H9 (cell line): Measurements from ENCODE around the gene PWWP2B. TPM values are rescaled to one million over a fixed set of nuclear protein-coding genes. Genes with fewer than 3 reads are reported as not detected.

Experiments
- DNase-seq: peaks from one replicate; pipeline ENCODE4 v3.0.0-alpha.2; 2017
- H2AFZ ChIP-seq: one replicate; pipeline ENCODE4 v1.6.1; 2013; ENCODE audit warnings: mild to moderate bottlenecking, low read length, control low read depth, moderate library complexity
- H2AK5ac ChIP-seq: 2 replicates; pipeline ENCODE4 v1.6.1; 2013; ENCODE audit warnings: low read length, control low read depth, mixed read lengths; ENCODE audit not compliant: insufficient read length
- H2BK120ac ChIP-seq: one replicate; pipeline ENCODE4 v1.6.1; 2013; ENCODE audit warnings: low read depth, mild to moderate bottlenecking, low read length, control low read depth, inconsistent platforms; ENCODE audit not compliant: poor library complexity, severe bottlenecking
- H2BK12ac ChIP-seq: 2 replicates; pipeline ENCODE4 v1.6.1; 2013; ENCODE audit warnings: low read length, control low read depth, mixed read lengths, low read depth; ENCODE audit not compliant: insufficient read length
- H2BK15ac ChIP-seq: 2 replicates; pipeline ENCODE4 v1.6.1; 2013; ENCODE audit warnings: low read depth, low read length, control low read depth
- H2BK20ac ChIP-seq: one replicate; pipeline ENCODE4 v1.6.1; 2013; ENCODE audit warnings: low read depth, mild to moderate bottlenecking, low read length, control low read depth, inconsistent platforms; ENCODE audit not compliant: poor library complexity, severe bottlenecking
- H2BK5ac ChIP-seq: 2 replicates; pipeline ENCODE4 v1.6.1; 2013; ENCODE audit warnings: low read length, control low read depth, mixed read lengths; ENCODE audit not compliant: insufficient read length
- H3K14ac ChIP-seq: 2 replicates; pipeline ENCODE4 v1.6.1; 2013; ENCODE audit warnings: low read length, control low read depth; ENCODE audit not compliant: insufficient read depth
- H3K18ac ChIP-seq: 2 replicates; pipeline ENCODE4 v1.6.1; 2013; ENCODE audit warnings: low read depth, mild to moderate bottlenecking, mixed read lengths, low read length, control low read depth; ENCODE audit not compliant: insufficient read length
- H3K23ac ChIP-seq: 2 replicates; pipeline ENCODE4 v1.6.1; 2013; ENCODE audit warnings: low read length, control low read depth, mixed read lengths, low read depth; ENCODE audit not compliant: insufficient read length
- H3K23me2 ChIP-seq: 2 replicates; pipeline ENCODE4 v1.6.1; 2013; ENCODE audit warnings: low read depth, mild to moderate bottlenecking, mixed read lengths, low read length, control low read depth; ENCODE audit not compliant: insufficient read length, poor library complexity, severe bottlenecking
- H3K27ac ChIP-seq: 2 replicates; pipeline ENCODE4 v1.5.1; 2013; ENCODE audit warnings: low read length, control low read depth, mixed read lengths, low read depth; ENCODE audit not compliant: insufficient read length
- H3K27me3 ChIP-seq: 2 replicates; pipeline ENCODE4 v1.6.1; 2013; ENCODE audit warnings: low read length, control low read depth, inconsistent platforms; ENCODE audit not compliant: insufficient read depth
- H3K4ac ChIP-seq: 2 replicates; pipeline ENCODE4 v1.6.1; 2013; ENCODE audit warnings: low read depth, mild to moderate bottlenecking, control low read depth, inconsistent platforms, low read length, moderate library complexity
- H3K4me1 ChIP-seq: 2 replicates; pipeline ENCODE4 v1.6.1; 2013; ENCODE audit warnings: low read length, control low read depth, inconsistent platforms; ENCODE audit not compliant: insufficient read depth
- H3K4me2 ChIP-seq: 2 replicates; pipeline ENCODE4 v1.6.1; 2013; ENCODE audit warnings: low read length, control low read depth, mixed read lengths; ENCODE audit not compliant: insufficient read length, insufficient read depth
- H3K56ac ChIP-seq: 2 replicates; pipeline ENCODE4 v1.6.1; 2013; ENCODE audit warnings: low read depth, mild to moderate bottlenecking, mixed read lengths, low read length, control low read depth; ENCODE audit not compliant: insufficient read length
- H3K79me1 ChIP-seq: 2 replicates; pipeline ENCODE4 v1.6.1; 2013; ENCODE audit warnings: low read depth, mild to moderate bottlenecking, moderate library complexity, low read length, control low read depth, inconsistent platforms; ENCODE audit not compliant: insufficient read depth, poor library complexity, severe bottlenecking
- H3K79me2 ChIP-seq: 2 replicates; pipeline ENCODE4 v1.6.1; 2013; ENCODE audit warnings: low read length, control low read depth, inconsistent platforms; ENCODE audit not compliant: insufficient read depth
- H3K9ac ChIP-seq: 2 replicates; pipeline ENCODE4 v1.6.1; 2013; ENCODE audit warnings: low read length, control low read depth, mixed read lengths; ENCODE audit not compliant: insufficient read length; ENCODE audit errors: extremely low read depth
- H3K9me3 ChIP-seq: one replicate; pipeline ENCODE4 v1.6.1; 2013; ENCODE audit warnings: low read depth, low read length, inconsistent platforms; ENCODE audit not compliant: control insufficient read depth
- H3T11ph ChIP-seq: one replicate; pipeline ENCODE4 v1.6.1; 2013; ENCODE audit warnings: mild to moderate bottlenecking, low read length, control low read depth, inconsistent platforms
- H4K20me1 ChIP-seq: one replicate; pipeline ENCODE4 v1.6.1; 2013; ENCODE audit not compliant: control insufficient read depth, insufficient read length, insufficient read depth
- H4K5ac ChIP-seq: 2 replicates; pipeline ENCODE4 v1.6.1; 2013; ENCODE audit warnings: low read depth, mild to moderate bottlenecking, mixed read lengths, low read length, control low read depth; ENCODE audit not compliant: insufficient read length
- H4K8ac ChIP-seq: replicated peaks from 2 replicates; pipeline ENCODE4 v1.6.1; 2013; ENCODE audit warnings: low read length, control low read depth, mixed read lengths, low read depth; ENCODE audit not compliant: insufficient read length
- H4K91ac ChIP-seq: 2 replicates; pipeline ENCODE4 v1.6.1; 2013; ENCODE audit warnings: low read depth, mild to moderate bottlenecking, moderate library complexity, mixed read lengths, low read length, control low read depth; ENCODE audit not compliant: insufficient read length
- H3K27ac Mint-ChIP-seq, 3 experiments: 2 replicates in 2 of 3; 3 replicates in 1 of 3; pipeline ENCODE4 v1.8.0; 2020 to 2021; ENCODE audit warnings: mixed read lengths in 3 of 3, mild to moderate bottlenecking in 1 of 3, moderate library complexity in 1 of 3
- H3K27me3 Mint-ChIP-seq: 2 replicates; pipeline ENCODE4 v1.8.0; 2021; ENCODE audit warnings: low read depth, mild to moderate bottlenecking, moderate library complexity, mixed read lengths
- H3K36me3 Mint-ChIP-seq, 3 experiments: 2 replicates in 2 of 3; 3 replicates in 1 of 3; pipeline ENCODE4 v1.8.0; 2020 to 2021; ENCODE audit warnings: low read depth in 3 of 3, mixed read lengths in 3 of 3; ENCODE audit not compliant: insufficient read depth in 1 of 3
- H3K4me1 Mint-ChIP-seq, 2 experiments: 2 replicates each; pipeline ENCODE4 v1.8.0; 2020; ENCODE audit warnings: mixed read lengths in 2 of 2
- H3K4me3 Mint-ChIP-seq, 2 experiments: 2 replicates in 1 of 2; 3 replicates in 1 of 2; pipeline ENCODE4 v1.8.0; 2020 to 2021; ENCODE audit warnings: mild to moderate bottlenecking in 2 of 2, mixed read lengths in 2 of 2, moderate library complexity in 1 of 2
- H3K9me3 Mint-ChIP-seq, 2 experiments: 2 replicates in 1 of 2; 3 replicates in 1 of 2; pipeline ENCODE4 v1.8.0; 2020; ENCODE audit warnings: mild to moderate bottlenecking in 2 of 2, mixed read lengths in 2 of 2, moderate library complexity in 1 of 2
- WGBS: extraction: QIAGEN DNeasy Blood & Tissue Kit; methylation state at CpG from one replicate; pipeline ENCODE4 v1.1.7; 2013; ENCODE audit warnings: missing lambda C conversion rate, low lambda C conversion rate, mixed read lengths; ENCODE audit not compliant: insufficient read length; ENCODE audit errors: extremely low coverage; 5-methylcytosine and 5-hydroxymethylcytosine counted together
- total RNA-seq: library from RNA; stranded (reverse); gene quantifications from 2 replicates; pipeline ENCODE4 v1.2.1, GENCODE V29; 2021
- TF ChIP-seq, protein P1 (sequence below): fragments of 200-600 bp; sonication (generic); conservative IDR thresholded peaks from 3 replicates; pipeline ENCODE4 v1.8.0; 2021; ENCODE audit warnings: antibody characterized with exemption, mild to moderate bottlenecking

Gene PWWP2B
- total RNA-seq, 1 experiment from 2014 or later, result 10.0 TPM

DNA sequence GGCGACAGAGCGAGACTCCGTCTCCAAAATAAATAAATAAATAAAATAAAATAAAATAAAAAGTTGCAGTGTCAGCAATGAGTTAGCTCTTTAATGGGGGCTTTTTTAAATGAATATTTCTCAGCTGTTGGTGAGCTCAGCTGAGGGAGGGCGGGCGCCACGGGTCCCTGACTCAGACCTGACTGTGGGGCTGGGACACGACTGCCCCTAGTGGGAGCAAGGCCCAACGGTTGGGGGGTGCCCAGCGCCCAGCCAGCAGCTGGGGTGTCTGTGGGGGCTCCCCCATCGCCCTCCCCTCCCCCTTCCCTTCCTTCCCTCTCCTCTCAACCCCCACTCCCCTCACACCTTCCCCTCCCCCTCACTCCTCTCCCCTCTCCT, 46.6 kb downstream of the PWWP2B start:
- H2BK120ac ChIP-seq, result no peak overlapping the region
- H4K8ac ChIP-seq, result no peak overlapping the region
- no peak overlapping the region for H3K4ac ChIP-seq
- H4K5ac ChIP-seq, result no peak overlapping the region
- Mint-ChIP-seq H3K4me3 (no peak overlapping the region), H3K27ac (no peak overlapping the region), H3K4me1 (peaks cover 18 to 28% of the 10 kb centered on the region in 2 experiments), H3K27me3 (no peaks in the 10 kb centered on the region; the same call in none of the 2 replicates), H3K36me3 (no peaks in the 10 kb centered on the region; a peak in 1 of 7 replicates), H3K9me3 (peaks cover 0 to 4% of the 10 kb centered on the region in 2 experiments; a peak in 2 of 5 replicates)
- no peaks in the 10 kb centered on the region for H3K79me2 ChIP-seq
- peaks cover 5% of the 10 kb centered on the region for H4K20me1 ChIP-seq
- no peak overlapping the region for H3K56ac ChIP-seq
- DNase-seq, result no peak
- no peaks in the 10 kb centered on the region for H3K9me3 ChIP-seq
- no peak overlapping the region for H3K27ac ChIP-seq
- no peak overlapping the region for H2AK5ac ChIP-seq
- TF ChIP-seq, protein P1, sequence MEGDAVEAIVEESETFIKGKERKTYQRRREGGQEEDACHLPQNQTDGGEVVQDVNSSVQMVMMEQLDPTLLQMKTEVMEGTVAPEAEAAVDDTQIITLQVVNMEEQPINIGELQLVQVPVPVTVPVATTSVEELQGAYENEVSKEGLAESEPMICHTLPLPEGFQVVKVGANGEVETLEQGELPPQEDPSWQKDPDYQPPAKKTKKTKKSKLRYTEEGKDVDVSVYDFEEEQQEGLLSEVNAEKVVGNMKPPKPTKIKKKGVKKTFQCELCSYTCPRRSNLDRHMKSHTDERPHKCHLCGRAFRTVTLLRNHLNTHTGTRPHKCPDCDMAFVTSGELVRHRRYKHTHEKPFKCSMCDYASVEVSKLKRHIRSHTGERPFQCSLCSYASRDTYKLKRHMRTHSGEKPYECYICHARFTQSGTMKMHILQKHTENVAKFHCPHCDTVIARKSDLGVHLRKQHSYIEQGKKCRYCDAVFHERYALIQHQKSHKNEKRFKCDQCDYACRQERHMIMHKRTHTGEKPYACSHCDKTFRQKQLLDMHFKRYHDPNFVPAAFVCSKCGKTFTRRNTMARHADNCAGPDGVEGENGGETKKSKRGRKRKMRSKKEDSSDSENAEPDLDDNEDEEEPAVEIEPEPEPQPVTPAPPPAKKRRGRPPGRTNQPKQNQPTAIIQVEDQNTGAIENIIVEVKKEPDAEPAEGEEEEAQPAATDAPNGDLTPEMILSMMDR, result no peak
- H2BK20ac ChIP-seq, result no peak overlapping the region
- H3K14ac ChIP-seq, result no peak overlapping the region
- peaks cover 4% of the 10 kb centered on the region; the same call in 1 of the 2 replicates for H3K4me1 ChIP-seq
- no peak overlapping the region for H2BK12ac ChIP-seq
- no peak overlapping the region for H4K91ac ChIP-seq
- no peak overlapping the region for H3K23ac ChIP-seq
- no peak overlapping the region for H3K18ac ChIP-seq
- no peak overlapping the region for H3K4me2 ChIP-seq
- H3K79me1 ChIP-seq, result no peaks in the 10 kb centered on the region
- H2BK15ac ChIP-seq, result no peak overlapping the region
- H3K27me3 ChIP-seq, result no peaks in the 10 kb centered on the region
- no peaks in the 10 kb centered on the region for H3K23me2 ChIP-seq
- H3K9ac ChIP-seq, result no peak overlapping the region
- H2BK5ac ChIP-seq, result no peak overlapping the region
- H3T11ph ChIP-seq, result no peak overlapping the region
- no CpG with 5 or more reads among the region's 10 CpGs for WGBS
- no peak overlapping the region for H2AFZ ChIP-seq
